Activated naive CD4-positive, alpha-beta T cell treated with anti-CD3 and anti-CD28 coated beads, Interleukin-2, amount 50 U/mL, for 16 hours (primary cell): ENCODE measurements around the gene ARID3A.

Experiments used
- DNase-seq: peaks from one replicate; pipeline ENCODE4 v3.0.0-alpha.2; 2020

Gene ARID3A

DNA sequence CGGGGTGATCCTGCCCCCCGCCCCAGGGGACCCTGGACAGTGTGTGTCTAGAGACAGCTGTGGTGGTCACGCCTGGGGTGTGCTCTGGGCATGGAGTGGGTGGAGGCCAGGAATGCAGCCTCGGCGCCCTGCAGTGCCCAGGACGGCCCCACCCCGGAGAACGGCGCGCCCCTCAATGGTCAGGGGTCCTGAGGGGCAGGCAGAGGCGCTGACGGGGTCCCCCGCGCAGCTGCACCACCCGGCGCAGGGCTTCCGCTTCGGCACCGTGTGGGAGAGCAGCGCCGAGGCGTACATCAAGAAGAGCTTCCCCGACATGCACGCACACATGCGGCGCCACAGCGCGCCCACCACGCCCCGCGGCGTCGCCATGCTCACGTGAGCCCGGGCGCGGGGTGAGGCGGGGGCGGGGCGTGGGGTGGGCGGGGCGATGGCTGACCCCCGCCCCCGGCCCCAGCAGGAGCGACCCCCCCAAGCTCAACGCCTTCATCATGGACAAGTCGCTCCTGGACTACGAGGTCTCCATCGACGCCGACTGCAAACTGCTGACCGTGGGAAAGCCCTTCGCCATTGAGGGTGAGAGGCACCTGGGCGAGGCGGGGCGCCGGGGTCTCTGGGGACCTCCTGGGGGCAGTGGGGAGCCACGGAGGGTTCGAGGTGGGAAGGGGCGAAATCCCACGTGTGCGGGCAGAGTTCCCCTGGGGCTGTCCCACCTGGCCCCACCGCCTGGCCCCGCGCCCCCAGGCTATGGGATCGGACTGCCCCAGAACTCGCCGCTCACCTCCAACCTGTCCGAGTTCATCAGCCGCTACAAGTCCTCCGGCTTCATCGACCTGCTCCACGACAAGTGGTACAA, 81.8 kb downstream of the ARID3A start:
- DNase-seq: no peak

DNA sequence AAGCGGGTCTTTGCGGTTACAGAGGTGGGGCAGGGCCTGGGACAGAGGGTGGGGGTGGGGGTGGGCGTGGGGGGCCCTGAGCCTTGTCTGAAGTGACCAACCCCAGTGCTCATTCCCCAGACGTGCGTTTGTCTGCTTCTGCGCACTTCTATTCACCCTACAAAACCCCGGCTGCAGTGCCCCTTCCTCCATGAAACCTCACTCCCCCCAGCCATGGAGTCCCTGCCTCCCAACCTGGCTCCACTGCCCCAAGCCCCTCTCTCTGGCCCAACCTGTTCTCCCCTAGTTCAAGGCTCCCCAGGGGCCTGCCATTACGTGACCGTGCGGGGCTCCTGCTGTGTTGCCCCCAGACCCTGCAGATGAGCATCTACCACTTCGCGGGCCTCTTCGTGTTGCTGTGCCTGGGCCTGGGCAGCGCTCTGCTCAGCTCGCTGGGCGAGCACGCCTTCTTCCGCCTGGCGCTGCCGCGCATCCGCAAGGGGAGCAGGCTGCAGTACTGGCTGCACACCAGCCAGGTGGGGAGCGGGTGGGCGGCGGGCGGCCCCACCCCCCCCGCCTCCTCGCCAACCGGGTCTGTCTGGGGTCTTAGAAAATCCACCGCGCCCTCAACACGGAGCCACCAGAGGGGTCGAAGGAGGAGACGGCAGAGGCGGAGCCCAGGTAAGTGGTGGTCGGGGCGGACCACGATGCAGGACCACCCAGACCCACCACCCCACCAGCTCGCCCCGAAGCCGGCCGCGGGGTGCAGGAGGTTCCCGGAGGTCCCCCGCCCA, 82.6 kb downstream of the ARID3A start:
- no peak for DNase-seq

GRCh38 chr19:1009041-1009980, 83.5 kb downstream of the ARID3A start:
- no peak for DNase-seq

GRCh38 chr19:1009981-1010538, 84.2 kb downstream of the ARID3A start:
- no peak for DNase-seq

GRCh38 chr19:1010586-1011510, 85.0 kb downstream of the ARID3A start:
- no peak for DNase-seq

- no peak for DNase-seq
Measured at GRCh38 chr19:1011831-1012333, 86.0 kb downstream of the ARID3A start.

DNA sequence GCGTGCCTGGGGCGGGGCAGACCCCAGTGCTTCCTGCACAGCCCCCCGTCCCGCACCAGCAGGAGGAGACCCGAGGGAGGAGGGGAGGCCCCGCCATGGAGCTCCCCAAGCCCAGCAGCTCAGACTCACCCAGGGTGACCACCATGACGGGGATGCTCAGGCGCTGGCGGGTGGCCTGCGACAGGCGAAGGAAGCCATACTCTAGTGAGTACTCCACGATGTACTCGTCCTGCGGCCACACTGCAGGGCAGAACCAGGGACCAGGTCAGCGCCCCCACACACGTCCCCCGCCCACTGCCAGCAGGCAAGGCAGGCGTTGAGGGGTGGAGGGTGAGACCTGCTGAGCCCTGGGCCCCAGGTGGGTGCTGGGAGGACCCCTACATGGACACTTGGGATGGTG, 86.5 kb downstream of the ARID3A start:
- no peak for DNase-seq

GRCh38 chr19:1013218-1013617, 87.4 kb downstream of the ARID3A start:
- DNase-seq: no peak

DNA sequence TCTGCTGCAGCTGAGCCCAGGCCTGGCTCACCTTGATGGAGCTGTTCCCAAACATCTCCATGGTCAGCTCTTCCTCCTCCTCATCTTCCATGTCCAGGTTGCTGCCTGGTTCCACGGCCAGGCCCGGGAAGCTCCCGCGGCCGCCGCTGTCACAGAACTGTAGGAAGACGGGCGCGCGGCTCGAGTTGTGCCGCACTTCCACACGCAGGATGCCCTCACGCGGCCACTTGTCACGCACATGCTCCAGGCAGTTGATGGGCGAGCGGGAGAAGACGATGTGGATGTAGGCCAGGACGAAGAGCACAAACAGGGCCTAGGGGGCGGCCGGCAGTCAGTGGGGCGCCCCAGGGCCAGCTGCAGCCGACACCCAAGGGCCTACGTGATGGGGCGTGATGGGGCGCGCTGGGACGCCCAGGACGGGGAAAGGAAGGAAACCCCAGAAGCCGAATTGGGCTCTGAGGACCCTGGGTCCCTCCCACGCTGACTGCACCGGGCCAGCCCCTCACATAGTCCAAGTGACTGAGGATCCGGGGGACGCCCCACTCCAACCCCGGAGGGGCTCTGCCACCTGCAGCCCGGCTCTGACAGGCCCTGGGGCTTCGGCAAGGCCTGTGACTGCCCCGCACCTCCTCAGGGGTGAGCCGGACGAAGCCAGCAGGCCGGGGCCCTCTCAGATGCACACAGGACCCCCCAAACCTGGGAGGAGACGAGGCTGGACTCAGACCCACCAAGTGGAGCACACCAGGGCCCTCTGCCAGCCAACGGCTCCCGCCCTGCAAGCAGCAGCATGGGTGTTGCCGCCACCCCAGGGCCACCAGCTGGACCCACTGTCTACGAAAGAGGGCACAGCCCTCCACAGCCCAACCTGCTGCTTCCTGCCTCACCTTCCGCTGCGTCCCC, 88.6 kb downstream of the ARID3A start:
- DNase-seq: no peak

DNA sequence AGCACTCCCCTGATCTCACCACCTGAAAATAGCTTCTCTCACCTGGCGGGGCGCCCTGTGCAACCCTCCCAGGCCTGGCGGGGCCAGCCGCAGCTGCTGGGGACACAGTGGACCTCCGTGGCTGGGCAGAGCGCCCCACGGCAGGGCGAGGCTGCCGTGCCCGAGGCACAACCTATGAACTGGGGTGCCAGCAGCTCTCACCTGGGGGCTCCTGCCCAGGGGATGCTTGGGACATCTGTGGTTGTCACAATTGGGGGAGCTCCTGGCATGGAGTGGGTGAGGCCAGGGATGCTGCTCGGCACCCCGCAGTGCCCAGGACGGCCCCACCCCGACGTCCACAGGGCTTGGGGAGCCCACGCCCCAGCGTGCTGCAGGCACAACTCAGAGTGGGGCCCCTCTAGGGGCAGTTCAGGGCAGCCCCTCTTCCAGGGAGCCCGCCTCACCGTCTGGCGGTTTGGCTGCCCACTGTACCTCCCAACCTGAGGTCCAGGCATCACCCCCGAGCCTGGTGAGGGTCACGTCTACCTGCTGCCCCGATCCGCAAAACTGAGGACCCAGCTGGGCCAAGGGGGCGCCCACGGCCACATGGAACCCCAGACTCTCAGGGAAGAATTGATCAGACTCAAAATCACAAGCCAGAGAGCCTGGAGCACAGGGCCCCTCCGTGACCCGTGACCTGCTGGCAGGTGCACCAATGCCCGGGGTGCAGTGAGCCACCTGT, 89.4 kb downstream of the ARID3A start:
- no peak for DNase-seq

GRCh38 chr19:1015782-1016646, 90.2 kb downstream of the ARID3A start:
- DNase-seq: no peak

DNA sequence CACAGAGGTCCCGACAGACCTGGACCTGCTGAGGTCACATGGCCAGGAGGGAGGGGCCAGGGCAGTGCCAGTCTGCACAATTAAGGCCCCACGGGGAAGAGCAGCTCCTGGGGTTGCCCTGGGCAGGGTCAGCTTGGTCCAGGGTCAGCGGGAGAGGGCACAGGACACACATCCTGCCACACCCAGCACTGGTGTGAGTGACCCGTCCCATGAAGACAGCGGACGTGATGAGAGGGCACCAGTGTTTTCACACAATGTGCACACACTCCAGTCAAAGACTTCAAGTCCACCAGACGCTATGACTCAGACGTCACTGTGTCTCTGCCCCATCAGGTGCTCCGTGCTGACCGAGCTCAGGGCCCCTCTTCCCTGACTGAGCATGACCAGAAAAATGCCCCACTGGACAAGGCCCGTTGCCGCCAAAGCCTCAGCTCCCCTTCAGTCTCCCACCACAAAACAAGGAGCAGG, 90.8 kb downstream of the ARID3A start:
- no peak for DNase-seq

- no peak for DNase-seq
Measured at GRCh38 chr19:1017115-1017905, 91.5 kb downstream of the ARID3A start.

DNA sequence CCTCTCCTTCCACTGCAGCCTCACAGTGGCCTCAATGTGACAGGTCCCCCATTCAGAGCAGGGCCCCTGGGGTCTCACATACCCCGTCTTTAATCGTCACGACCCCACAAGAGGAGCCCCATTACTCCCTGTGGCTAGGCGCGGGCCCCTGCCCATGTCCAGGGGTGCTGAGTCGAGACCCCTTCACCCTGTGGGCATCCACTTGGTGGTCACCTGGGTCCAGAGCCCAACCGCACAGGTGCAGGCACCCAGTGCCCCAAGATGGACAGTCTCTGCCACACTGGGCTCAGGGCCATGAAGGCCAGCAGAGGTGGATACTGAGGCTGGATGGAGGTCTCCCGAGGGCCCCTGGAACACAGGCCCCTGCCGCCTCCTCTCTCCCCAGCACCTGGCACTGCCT, 92.1 kb downstream of the ARID3A start:
- DNase-seq: no peak

DNA sequence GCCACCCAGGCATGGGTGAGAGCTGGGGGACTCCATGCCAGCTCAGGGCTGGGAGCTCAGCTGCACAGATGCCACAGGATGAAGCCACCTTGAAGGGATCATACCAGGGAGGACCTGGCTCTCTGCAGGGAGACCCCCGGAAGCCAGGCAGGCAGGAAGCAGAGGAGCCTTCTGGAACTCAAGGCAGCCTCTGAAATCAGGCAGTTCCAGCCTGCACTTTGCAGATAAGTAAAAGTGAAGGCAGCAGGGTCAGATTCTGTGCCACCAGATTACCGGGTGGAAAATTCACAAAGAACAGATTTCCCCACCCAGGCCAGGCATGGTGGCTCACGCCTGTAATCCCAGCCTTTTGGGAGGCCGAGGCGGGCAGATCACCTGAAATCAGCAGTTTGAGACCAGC, 92.6 kb downstream of the ARID3A start:
- no peak for DNase-seq

DNA sequence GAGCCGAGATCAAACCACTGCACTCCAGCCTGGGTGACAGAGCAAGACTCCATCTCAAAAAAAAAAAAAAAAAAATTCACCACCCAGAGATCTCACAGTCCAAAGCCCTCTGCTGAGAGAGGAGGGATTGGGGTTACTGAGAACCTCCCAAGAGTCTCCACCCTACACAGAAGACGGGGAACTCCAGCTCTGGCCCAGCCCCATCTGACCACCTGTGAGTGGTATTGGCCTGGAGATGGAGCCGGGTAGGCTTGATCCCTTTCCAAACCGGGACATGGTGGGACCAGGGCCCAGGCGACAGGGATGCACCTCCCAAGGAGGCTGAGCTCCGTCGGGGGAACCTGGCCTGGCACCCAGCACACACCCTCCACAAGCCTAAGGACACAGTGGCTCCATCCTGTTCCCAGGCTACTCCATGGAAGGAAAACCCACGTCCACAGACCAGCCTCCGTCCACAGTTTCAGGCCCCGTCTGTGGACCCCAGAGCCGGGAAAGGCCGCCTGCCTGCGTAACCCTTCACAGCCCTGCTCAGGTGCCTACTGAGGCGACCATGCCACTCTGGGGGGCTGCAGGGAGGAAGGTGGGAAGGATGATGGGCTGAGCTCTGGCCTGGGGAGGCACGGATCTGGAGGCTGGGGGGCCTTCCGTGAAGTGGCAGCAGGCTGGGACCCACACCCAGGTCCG, 93.2 kb downstream of the ARID3A start:
- DNase-seq: no peak

DNA sequence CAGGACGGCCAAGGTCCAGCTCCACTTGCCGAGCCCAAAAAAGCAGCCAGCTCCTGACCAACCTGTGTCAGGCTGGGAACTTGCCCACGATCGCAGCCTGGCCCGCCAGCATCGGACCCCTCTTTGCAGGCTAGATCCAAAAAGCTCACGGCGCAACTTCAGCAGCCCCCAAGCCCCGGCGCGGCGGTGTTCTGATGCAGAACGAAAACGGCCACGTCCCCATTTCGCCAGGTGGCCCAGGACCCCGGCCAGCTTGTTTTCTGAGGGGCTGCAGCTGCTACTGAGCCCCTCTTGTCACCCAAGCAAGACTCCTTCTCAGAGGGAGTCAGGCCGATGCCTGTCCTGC, 93.8 kb downstream of the ARID3A start:
- DNase-seq: no peak
